ENCODE measurements around the gene ZNF12.

DNA sequence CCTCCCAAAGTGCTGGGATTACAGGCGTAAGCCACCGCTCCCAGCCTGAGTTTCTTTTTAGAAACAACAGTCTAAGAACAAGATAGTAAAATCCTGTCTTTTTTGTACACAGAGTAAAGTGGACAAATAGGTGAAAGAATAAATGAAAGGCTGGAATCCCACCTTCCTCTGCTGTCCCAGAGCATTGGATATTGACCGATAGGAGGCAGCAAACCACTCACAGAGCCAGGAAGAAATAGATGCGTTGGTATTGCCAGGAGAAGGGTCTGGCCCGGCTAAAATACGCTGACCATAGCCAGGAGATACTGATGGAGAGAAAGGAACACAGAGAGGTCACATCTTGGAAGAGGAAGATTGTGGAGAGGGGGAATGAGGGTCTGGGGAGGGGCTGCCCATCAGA, 11.4 kb upstream of the ZNF12 start:
- no peak for TF ChIP-seq EZH2 (IDR thresholded peaks at IDR 0.05)
- TF ChIP-seq, protein P1, sequence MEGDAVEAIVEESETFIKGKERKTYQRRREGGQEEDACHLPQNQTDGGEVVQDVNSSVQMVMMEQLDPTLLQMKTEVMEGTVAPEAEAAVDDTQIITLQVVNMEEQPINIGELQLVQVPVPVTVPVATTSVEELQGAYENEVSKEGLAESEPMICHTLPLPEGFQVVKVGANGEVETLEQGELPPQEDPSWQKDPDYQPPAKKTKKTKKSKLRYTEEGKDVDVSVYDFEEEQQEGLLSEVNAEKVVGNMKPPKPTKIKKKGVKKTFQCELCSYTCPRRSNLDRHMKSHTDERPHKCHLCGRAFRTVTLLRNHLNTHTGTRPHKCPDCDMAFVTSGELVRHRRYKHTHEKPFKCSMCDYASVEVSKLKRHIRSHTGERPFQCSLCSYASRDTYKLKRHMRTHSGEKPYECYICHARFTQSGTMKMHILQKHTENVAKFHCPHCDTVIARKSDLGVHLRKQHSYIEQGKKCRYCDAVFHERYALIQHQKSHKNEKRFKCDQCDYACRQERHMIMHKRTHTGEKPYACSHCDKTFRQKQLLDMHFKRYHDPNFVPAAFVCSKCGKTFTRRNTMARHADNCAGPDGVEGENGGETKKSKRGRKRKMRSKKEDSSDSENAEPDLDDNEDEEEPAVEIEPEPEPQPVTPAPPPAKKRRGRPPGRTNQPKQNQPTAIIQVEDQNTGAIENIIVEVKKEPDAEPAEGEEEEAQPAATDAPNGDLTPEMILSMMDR (IDR thresholded peaks at IDR 0.05) = peak; percentile 42
